Stimulated activated effector memory CD8-positive, alpha-beta T cell treated with anti-CD3 and anti-CD28 coated beads, Interleukin-12 subunit alpha, Interleukin-12 subunit beta, amount 100 ng/mL, for 72 hours (primary cell): ENCODE data around the gene INTS11.

Experiments
- ATAC-seq: fragments of 150-1000 bp; cut with Tn5 transposase; 2 replicates; pipeline ENCODE4 v1.10.0; 2021
- DNase-seq, 2 donors: peaks; one replicate each; pipeline ENCODE4 v3.0.0; 2021 to 2022; ENCODE audit warnings: low spot score in 2 of 2
- H3K27ac Mint-ChIP-seq: one replicate; pipeline ENCODE4 v1.8.0; 2022; ENCODE audit warnings: mild to moderate bottlenecking, mixed read lengths
- H3K36me3 Mint-ChIP-seq: one replicate; pipeline ENCODE4 v1.8.0; 2022; ENCODE audit warnings: mild to moderate bottlenecking, mixed read lengths
- H3K4me1 Mint-ChIP-seq: one replicate; pipeline ENCODE4 v1.8.0; 2022; ENCODE audit warnings: mixed read lengths
- H3K4me3 Mint-ChIP-seq: one replicate; pipeline ENCODE4 v1.8.0; 2022; ENCODE audit warnings: mild to moderate bottlenecking, mixed read lengths
- H3K9me3 Mint-ChIP-seq: one replicate; pipeline ENCODE4 v1.8.0; 2022; ENCODE audit warnings: mixed read lengths

Gene INTS11

GRCh38 chr1:1296070-1297061, 28.1 kb downstream of the INTS11 start:
- Mint-ChIP-seq H3K9me3 (no peaks in the 10 kb centered on the region), H3K4me3 (no peak overlapping the region), H3K4me1 (peaks cover 7% of the 10 kb centered on the region), H3K36me3 (no peaks in the 10 kb centered on the region), H3K27ac (no peak overlapping the region)
- DNase-seq (no peak), ATAC-seq (no peak)

- no peak for DNase-seq
- peaks cover under 1% of the 10 kb centered on the region for H3K36me3 Mint-ChIP-seq
- no peak overlapping the region for H3K27ac Mint-ChIP-seq
- no peak for ATAC-seq
- H3K4me3 Mint-ChIP-seq = no peak overlapping the region
- H3K4me1 Mint-ChIP-seq = peaks cover 9% of the 10 kb centered on the region
- H3K9me3 Mint-ChIP-seq = no peaks in the 10 kb centered on the region
Measured at GRCh38 chr1:1295154-1295923, 29.1 kb downstream of the INTS11 start.

GRCh38 chr1:1294250-1294890, 30.1 kb downstream of the INTS11 start:
- ATAC-seq (no peak), DNase-seq (no peak)
- Mint-ChIP-seq H3K36me3 (peaks cover 5% of the 10 kb centered on the region), H3K4me1 (peaks cover 6% of the 10 kb centered on the region), H3K4me3 (no peak overlapping the region), H3K9me3 (no peaks in the 10 kb centered on the region), H3K27ac (no peak overlapping the region)

GRCh38 chr1:1293263-1294249, 30.9 kb downstream of the INTS11 start:
- H3K4me3 Mint-ChIP-seq = no peak overlapping the region
- DNase-seq (no peak), ATAC-seq (no peak)
- no peak overlapping the region for H3K27ac Mint-ChIP-seq
- peaks cover 5% of the 10 kb centered on the region for H3K36me3 Mint-ChIP-seq
- peaks cover 6% of the 10 kb centered on the region for H3K4me1 Mint-ChIP-seq
- no peaks in the 10 kb centered on the region for H3K9me3 Mint-ChIP-seq

- H3K9me3 Mint-ChIP-seq = no peaks in the 10 kb centered on the region
- H3K4me1 Mint-ChIP-seq = peaks cover 6% of the 10 kb centered on the region
- no peak overlapping the region for H3K4me3 Mint-ChIP-seq
- ATAC-seq = no peak
- H3K27ac Mint-ChIP-seq = no peak overlapping the region
- no peak for DNase-seq
- H3K36me3 Mint-ChIP-seq = peaks cover 5% of the 10 kb centered on the region
Measured at GRCh38 chr1:1292851-1293250, 31.6 kb downstream of the INTS11 start.

GRCh38 chr1:1292442-1292779, 32.0 kb downstream of the INTS11 start:
- H3K9me3 Mint-ChIP-seq = no peaks in the 10 kb centered on the region
- H3K4me1 Mint-ChIP-seq = peaks cover 6% of the 10 kb centered on the region
- H3K36me3 Mint-ChIP-seq = peaks cover 5% of the 10 kb centered on the region
- DNase-seq (no peak), ATAC-seq (no peak)
- no peak overlapping the region for H3K4me3 Mint-ChIP-seq
- H3K27ac Mint-ChIP-seq = no peak overlapping the region

GRCh38 chr1:1291548-1292441, 32.7 kb downstream of the INTS11 start:
- H3K27ac Mint-ChIP-seq = no peak overlapping the region
- peaks cover 6% of the 10 kb centered on the region for H3K4me1 Mint-ChIP-seq
- DNase-seq = peak in 1 of 2 donors; percentile 72
- H3K4me3 Mint-ChIP-seq = no peak overlapping the region
- peaks cover 5% of the 10 kb centered on the region for H3K36me3 Mint-ChIP-seq
- peak; percentile 79 for ATAC-seq
- H3K9me3 Mint-ChIP-seq = no peaks in the 10 kb centered on the region

GRCh38 chr1:1291023-1291528, 33.4 kb downstream of the INTS11 start:
- Mint-ChIP-seq H3K4me3 (no peak overlapping the region), H3K4me1 (peaks cover 6% of the 10 kb centered on the region), H3K27ac (peak overlapping the region; percentile 14), H3K36me3 (peaks cover 5% of the 10 kb centered on the region), H3K9me3 (no peaks in the 10 kb centered on the region)
- no peak for ATAC-seq
- DNase-seq = no peak

GRCh38 chr1:1290238-1290731, 34.2 kb downstream of the INTS11 start:
- peaks cover 5% of the 10 kb centered on the region for H3K36me3 Mint-ChIP-seq
- DNase-seq (peak; percentile 66 to 77), ATAC-seq (peak; percentile 57)
- H3K27ac Mint-ChIP-seq = peak overlapping the region; percentile 14
- H3K4me3 Mint-ChIP-seq = no peak overlapping the region
- no peaks in the 10 kb centered on the region for H3K9me3 Mint-ChIP-seq
- H3K4me1 Mint-ChIP-seq = peaks cover 6% of the 10 kb centered on the region

GRCh38 chr1:1287288-1288110, 37.0 kb downstream of the INTS11 start:
- H3K4me1 Mint-ChIP-seq = peaks cover 20% of the 10 kb centered on the region
- ATAC-seq (no peak), DNase-seq (no peak)
- no peak overlapping the region for H3K27ac Mint-ChIP-seq
- H3K36me3 Mint-ChIP-seq = peaks cover 12% of the 10 kb centered on the region
- H3K4me3 Mint-ChIP-seq = no peak overlapping the region
- no peaks in the 10 kb centered on the region for H3K9me3 Mint-ChIP-seq

- Mint-ChIP-seq H3K4me3 (no peak overlapping the region), H3K36me3 (peaks cover 15% of the 10 kb centered on the region)
Measured at GRCh38 chr1:1286313-1287261, 37.9 kb downstream of the INTS11 start.

More at GRCh38 chr1:1286313-1287261, 37.9 kb downstream of the INTS11 start:
- no peak for DNase-seq
- Mint-ChIP-seq H3K27ac (no peak overlapping the region), H3K4me1 (peaks cover 23% of the 10 kb centered on the region), H3K9me3 (no peaks in the 10 kb centered on the region)
- no peak for ATAC-seq
